ENCODE measurements around the gene CEBPZ. TPM values are rescaled to one million over a fixed set of nuclear protein-coding genes. Genes with fewer than 3 reads are reported as not detected.

Gene CEBPZ
- total and polyA plus RNA-seq, 2 of the 13 experiments (the other 11 are each of a cell fraction or from before 2014, with no cell fraction given) = 14.4 to 117 TPM

DNA sequence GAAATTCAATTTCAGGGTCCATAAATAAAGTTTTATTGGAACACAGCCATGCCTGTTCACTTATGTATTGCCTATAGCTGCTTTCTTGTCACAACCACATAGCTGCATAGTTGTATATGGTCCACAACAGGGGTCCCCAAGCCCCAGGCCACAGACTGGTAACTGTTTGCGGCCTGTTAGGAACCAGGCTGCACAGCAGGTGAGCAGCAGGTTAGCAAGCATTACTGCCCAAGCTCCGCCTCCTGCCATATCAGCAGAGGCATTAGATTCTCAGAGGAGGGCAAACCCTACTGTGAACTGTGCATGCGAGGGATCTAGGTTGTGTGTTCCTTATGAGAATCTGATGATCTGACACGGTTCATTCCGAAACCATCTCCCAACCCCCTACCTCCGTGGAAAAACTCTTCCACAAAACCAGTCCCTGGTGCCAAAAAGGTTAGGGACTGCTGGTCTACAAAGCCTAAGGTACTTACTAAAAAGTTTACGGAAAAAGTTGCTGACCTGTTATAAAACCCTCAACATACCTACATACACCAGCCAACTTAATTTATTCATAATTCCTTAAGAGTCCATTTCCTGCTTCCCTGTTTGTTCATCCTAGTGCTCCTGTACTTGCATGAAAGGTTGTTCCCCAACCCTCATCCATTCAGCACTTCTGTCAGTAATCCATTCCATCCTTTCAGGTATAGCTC is 40.1 kb upstream of the CEBPZ start:
- Histone ChIP-seq H3K79me2 (ENCODE audit: insufficient read depth, low read length) (no peaks in the 10 kb centered on the region), H3K9me3 (ENCODE audit: low read length) (no peaks in the 10 kb centered on the region), H2AFZ (ENCODE audit: low read length) (no peak overlapping the region), H3K9ac (ENCODE audit: insufficient read depth, low read depth, low read length) (no peak overlapping the region), H4K20me1 (ENCODE audit: insufficient read depth, low read length) (no peaks in the 10 kb centered on the region), H3K4me1 (ENCODE audit: insufficient read depth, low read length) (no peaks in the 10 kb centered on the region), H3K36me3 (replicated peaks in 1 of 2; ENCODE audit: control insufficient read depth in 1 of 2, insufficient read depth in 2 of 2, low read length in 2 of 2) (peaks cover 15 to 54% of the 10 kb centered on the region in 2 experiments), H3K27ac (ENCODE audit: extremely low read length, insufficient read depth, low read length) (no peak overlapping the region), H3K4me2 (ENCODE audit: low read depth, low read length) (no peak overlapping the region), H3K4me3 (replicated peaks in 1 of 3; ENCODE audit: insufficient read depth in 1 of 3, low read depth in 2 of 3, low read length in 3 of 3) (no peak overlapping the region), H3K27me3 (ENCODE audit: control insufficient read depth in 1 of 2, insufficient read depth in 2 of 2, low read length in 2 of 2) (no peaks in the 10 kb centered on the region)
- in situ Hi-C loops (cut with HindIII; ENCODE audit: extremely low pct_ligation_motif_present, low pct_unique_long_range_greater_than_20kb) (no loop called here), intact Hi-C loops (cut with micrococcal nuclease; ENCODE audit: unreplicated experiment) (no loop called here)
- BruUV-seq (replicated peaks) = no TSS peak
- peak; percentile 54 to 66; a peak in 3 of 4 replicates for TF ChIP-seq MAFK (conservative IDR thresholded peaks at IDR 0.05 in 1 of 2, IDR thresholded peaks at IDR 0.05 in 1 of 2; ENCODE audit: low read length in 2 of 2)
- TF ChIP-seq ZNF629 (CRISPR knock-in tag; conservative IDR thresholded peaks at IDR 0.05) = no peak
- TF ChIP-seq POLR2A (IDR thresholded peaks at IDR 0.05; ENCODE audit: insufficient read depth in 1 of 2, low read depth in 2 of 2, low read length in 2 of 2) = no peak
- TF ChIP-seq MAFF (IDR thresholded peaks at IDR 0.05; ENCODE audit: low read depth, low read length) = peak; percentile 45
- ChIA-PET POLR2A (no interaction called here), CTCF (ENCODE audit: low intra/inter-chr PET ratio, low total read pairs) (no interaction called here)
- ATAC-seq (no peak), DNase-seq (ENCODE audit: low spot score) (no peak), FAIRE-seq (no peak)
- 87% methylated on average over 6 of the region's 7 CpGs for WGBS (ENCODE audit: low lambda C conversion rate)

- ChIA-PET CTCF (ENCODE audit: low intra/inter-chr PET ratio, low total read pairs) (no interaction called here), POLR2A (no interaction called here)
- Histone ChIP-seq H3K36me3 (replicated peaks in 1 of 2; ENCODE audit: control insufficient read depth in 1 of 2, insufficient read depth in 2 of 2, low read length in 2 of 2) (peaks cover 10 to 47% of the 10 kb centered on the region in 2 experiments), H3K4me3 (replicated peaks in 1 of 3; ENCODE audit: insufficient read depth in 1 of 3, low read depth in 2 of 3, low read length in 3 of 3) (no peak overlapping the region), H3K4me2 (ENCODE audit: low read depth, low read length) (no peak overlapping the region), H4K20me1 (ENCODE audit: insufficient read depth, low read length) (no peaks in the 10 kb centered on the region), H3K79me2 (ENCODE audit: insufficient read depth, low read length) (no peaks in the 10 kb centered on the region), H3K4me1 (ENCODE audit: insufficient read depth, low read length) (no peaks in the 10 kb centered on the region), H3K9me3 (ENCODE audit: low read length) (no peaks in the 10 kb centered on the region), H3K9ac (ENCODE audit: insufficient read depth, low read depth, low read length) (no peak overlapping the region), H2AFZ (ENCODE audit: low read length) (no peak overlapping the region), H3K27ac (ENCODE audit: extremely low read length, insufficient read depth, low read length) (no peak overlapping the region), H3K27me3 (ENCODE audit: control insufficient read depth in 1 of 2, insufficient read depth in 2 of 2, low read length in 2 of 2) (no peaks in the 10 kb centered on the region)
- TF ChIP-seq REST (IDR thresholded peaks at IDR 0.05; ENCODE audit: borderline replicate concordance in 1 of 2, low read depth in 1 of 2, low read length in 2 of 2) (0 out of 4 replicates have a peak, but pooled peaks of 1 of the 2 experiments have one; percentile 29), ZNF547 (CRISPR knock-in tag; IDR thresholded peaks at IDR 0.05) (no peak), IKZF1 (IDR thresholded peaks at IDR 0.05) (no peak), SP4 (CRISPR knock-in tag; IDR thresholded peaks at IDR 0.05) (no peak)
- DNase-seq (ENCODE audit: low spot score) (no peak), ATAC-seq (no peak), FAIRE-seq (no peak)
- no TSS peak for BruUV-seq (replicated peaks)
- in situ Hi-C loops (cut with HindIII; ENCODE audit: extremely low pct_ligation_motif_present, low pct_unique_long_range_greater_than_20kb) = no loop called here
- intact Hi-C loops (cut with micrococcal nuclease; ENCODE audit: unreplicated experiment) = no loop called here
- 92% methylated on average over 4 of the region's 4 CpGs for WGBS (ENCODE audit: low lambda C conversion rate)
These were observed 36.7 kb upstream of the CEBPZ start for GRCh38 chr2:37268111-37268510.
